NCI-H128 (cell line): ENCODE results near the gene ERGIC1.

Experiments used
- DNase-seq: peaks from one replicate; lab custom pipeline; 2025; ENCODE audit not compliant: unreplicated experiment; lab: John Stamatoyannopoulos, UW

ERGIC1 gene

DNA sequence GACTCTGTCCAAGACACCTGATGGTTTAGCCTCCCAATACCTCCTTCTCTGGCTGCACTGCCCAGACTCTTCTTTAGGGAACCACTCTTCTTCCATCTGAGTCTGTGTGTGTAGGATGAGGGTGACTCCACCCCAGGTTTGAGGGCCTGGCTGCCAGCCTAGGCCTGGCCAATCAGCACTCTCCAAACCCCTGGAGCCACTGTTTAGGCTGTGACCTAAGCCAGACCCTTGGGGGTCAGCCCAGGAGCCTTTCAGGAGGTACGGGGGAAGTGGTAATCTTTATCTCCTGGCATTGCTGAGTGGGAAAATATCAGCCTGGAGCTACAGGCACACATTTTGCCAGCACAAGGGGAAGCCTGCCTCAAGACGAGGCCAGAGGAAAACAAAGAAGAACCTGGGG, 6.2 kb upstream of the ERGIC1 start:
- DNase-seq: no peak

DNA sequence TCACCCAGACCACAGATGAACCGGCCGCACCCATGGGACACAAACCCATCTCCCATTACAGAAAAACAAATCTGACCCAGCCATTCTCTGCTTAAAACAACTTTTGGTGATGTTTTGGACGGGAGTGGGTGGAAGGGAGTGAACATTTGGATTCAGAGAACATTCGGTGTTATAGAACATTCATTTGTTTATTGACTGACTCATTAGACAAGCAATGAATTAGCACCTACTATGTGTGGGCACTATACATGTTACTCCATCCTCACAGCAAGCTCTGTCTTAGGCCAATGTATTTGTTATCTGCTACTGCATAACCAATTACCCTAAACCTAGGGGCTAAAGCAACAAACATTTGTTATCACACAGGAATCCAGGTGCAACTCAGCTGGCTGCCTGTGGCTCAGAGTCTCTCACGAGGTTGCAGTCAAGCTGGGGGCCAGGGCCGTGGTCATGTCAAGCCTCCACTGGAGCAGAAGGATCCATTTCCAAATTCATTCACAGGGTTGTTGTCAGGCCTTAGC, 5.1 kb upstream of the ERGIC1 start:
- DNase-seq: no peak

- no peak for DNase-seq
Measured at GRCh38 chr5:172830275-172830799, 3.7 kb upstream of the ERGIC1 start.

- DNase-seq: no peak
Measured at GRCh38 chr5:172830876-172831662, 3.0 kb upstream of the ERGIC1 start.

DNA sequence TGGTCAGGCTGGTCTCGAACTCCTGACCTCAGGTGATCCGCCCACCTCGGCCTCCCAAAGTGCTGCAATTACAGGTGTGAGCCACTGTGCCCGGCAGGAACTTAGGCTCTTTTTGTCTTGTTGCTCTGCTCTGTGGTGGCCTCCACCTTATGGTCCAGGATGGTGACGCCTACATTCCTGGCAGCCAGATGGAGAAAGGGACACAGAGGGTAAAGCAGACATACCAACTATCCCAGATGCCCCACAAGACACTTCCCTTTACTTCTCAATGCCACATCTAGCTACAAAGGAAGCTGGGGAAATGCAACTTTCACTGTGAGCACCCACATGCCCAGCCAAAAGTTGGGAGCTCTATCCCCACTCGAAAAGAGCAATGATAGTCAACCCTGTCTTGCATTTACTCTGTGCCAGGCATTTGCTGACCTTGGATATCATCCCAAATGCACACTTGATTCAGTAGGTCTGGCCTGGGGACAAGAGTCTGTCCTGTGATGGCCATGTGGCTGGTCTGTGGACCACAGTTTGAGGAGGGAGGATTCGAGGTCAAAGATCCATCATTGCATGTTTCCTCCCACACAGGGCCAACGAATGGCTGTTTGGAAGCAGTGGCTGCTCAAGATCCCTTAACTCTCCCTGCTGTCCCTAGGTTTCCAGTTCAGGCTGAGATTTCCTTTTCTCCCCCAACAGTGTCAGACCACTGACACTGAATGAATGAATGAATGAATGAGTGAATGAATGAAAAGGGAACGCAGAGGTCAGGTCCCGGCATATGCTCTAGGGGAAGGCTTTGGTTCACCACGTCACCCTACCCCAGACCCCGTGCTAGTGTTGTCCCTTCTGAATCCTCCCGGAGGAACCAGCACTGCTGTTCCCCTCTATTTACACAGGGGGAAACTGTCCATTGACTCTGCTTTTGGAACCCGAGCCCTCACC, 1.4 kb upstream of the ERGIC1 start:
- DNase-seq: no peak

DNA sequence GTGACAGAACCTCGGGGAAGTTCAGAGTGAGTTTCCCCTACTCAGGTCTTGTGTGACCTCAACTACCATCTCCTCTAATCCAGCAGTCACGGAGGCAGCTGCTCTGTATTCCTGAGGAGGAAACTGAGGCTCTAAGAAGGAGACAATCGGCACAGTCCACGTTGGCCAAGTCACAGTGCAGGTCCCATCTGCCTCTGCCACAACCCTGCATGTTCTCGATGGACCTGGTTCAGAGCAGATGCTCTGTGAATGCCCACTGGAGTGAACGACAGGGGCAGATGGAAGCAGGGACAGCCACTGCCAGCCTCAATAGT, 722 bp upstream of the ERGIC1 start:
- no peak for DNase-seq

- DNase-seq: no peak
Measured at GRCh38 chr5:172834415-172835289, 601 bp downstream of the ERGIC1 start.

- no peak for DNase-seq
Measured at GRCh38 chr5:172835290-172835993, 1.4 kb downstream of the ERGIC1 start.

DNA sequence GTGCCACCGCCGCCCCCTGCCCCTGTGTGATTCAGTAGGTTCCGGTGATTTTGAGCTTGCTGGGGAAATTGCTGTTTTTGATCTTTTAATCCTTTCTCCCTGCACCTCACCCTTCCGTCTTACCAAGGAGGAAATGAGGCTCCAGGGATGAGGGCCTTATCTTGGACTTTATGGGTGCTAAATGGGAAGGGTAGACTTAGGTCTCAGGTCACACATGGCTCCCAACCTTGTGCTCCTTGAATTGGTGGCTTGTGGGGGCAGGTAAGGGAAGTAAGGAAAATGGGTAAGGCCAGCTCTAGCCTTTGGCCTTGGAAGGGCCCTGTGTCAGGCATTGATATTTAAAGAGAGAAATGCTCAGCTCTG, 1.9 kb downstream of the ERGIC1 start:
- DNase-seq: no peak

- no peak for DNase-seq
Measured at GRCh38 chr5:172837640-172838039, 3.6 kb downstream of the ERGIC1 start.

- DNase-seq: no peak
Measured at GRCh38 chr5:172838151-172838875, 4.3 kb downstream of the ERGIC1 start.

GRCh38 chr5:172839669-172840431, 5.8 kb downstream of the ERGIC1 start:
- DNase-seq: no peak

GRCh38 chr5:172840432-172841154, 6.5 kb downstream of the ERGIC1 start:
- no peak for DNase-seq

GRCh38 chr5:172841256-172841655, 7.2 kb downstream of the ERGIC1 start:
- DNase-seq: no peak

DNA sequence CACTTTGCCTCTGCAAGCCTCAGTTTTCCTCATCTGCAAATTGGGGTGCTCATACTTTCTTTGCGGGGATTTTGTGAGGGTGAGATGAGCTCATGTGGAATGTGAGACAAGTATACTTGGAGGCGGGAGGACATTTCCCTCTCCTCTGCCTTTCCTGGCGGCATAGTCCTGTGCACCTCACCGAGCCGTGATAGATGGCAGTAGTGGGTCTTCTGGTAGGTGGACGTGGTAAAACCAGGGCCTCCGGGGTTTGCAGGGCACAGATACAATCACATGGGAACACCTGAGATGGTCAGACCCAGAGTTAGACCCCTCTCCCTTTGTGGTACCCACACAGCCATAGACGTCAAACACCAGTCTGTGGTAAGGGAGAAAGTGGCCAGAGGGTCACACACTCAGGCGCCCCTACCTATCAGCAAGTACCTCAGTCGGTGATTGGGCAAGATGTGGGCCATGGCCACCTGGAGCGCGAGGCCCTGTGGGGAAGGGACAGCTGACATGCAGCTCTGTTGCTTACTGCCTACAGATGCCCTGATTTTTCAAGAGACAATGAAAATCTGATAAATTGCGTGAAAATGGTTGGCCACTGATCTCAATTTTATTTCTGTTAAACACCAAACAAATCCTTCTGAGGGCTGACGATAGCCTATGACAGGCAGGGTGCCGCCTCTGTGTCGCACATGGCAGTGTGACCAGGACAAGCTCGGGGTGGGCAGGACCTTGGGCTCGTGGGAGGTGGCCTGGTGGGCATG, 9.9 kb downstream of the ERGIC1 start:
- no peak for DNase-seq

- no peak for DNase-seq
Measured at GRCh38 chr5:172844577-172844838, 10.5 kb downstream of the ERGIC1 start.

DNA sequence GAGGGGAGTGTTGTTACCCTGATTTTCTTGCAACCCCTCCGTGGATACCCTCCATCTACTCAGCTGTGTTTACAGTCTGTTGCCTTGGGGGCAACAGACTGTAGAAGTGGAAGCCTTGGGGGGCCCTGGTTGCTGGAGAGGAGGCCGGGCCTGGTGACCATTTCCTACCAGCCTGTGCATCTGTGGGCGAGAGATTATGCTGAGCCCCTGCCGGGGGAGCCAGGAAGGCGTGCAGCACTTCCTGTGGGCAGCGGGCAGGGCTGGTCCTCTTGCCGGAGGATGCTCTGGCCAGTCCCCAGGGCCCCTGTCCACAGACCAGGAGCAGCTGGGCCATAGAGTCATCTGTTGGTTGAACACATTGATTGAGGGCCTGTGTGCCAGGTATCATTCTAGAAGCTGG, 11.1 kb downstream of the ERGIC1 start:
- no peak for DNase-seq

DNA sequence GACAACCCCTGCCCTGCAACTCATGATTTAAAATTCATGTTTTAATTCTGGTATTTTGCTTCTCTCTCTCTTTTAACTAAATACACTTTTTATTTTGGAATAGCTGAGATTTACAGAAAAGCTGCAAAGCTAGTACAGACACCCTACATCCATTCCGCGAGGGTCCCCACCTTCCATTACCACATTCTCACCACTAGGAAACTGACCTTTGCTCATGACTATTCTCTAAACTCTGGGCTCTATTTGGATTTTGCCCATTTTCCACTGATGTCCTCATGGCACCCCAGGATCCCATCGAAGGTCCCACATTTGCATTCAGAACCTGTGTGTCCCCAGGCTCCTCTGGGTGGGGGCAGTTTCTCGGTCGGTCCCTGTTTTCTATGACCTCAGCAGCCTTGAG, 11.5 kb downstream of the ERGIC1 start:
- no peak for DNase-seq
